Measurements from ENCODE around the gene TSKU.

TSKU gene

DNA sequence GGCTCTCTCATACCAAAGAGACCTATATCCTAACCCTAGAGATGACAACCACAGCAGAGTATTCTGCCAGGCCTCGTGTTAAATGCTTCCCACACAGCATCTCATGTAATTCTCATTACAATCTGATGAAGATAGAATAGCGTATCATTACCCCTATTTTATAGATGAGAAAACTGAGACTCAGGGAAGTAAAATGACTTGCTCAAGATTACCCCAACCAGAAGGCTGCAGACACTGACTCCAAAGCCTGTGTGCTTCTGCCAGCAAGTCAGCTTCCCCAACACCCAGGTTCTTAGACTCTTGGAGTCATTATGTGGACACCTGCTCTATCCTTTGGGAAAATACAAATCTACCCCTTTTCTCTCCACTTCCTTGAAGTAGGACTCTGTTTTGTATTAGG lies 23.6 kb upstream of the TSKU start:
- TF ChIP-seq EZH2 (IDR thresholded peaks at IDR 0.05) = no peak
- no peak for TF ChIP-seq FOXP2 (optimal IDR thresholded peaks at IDR 0.05; ENCODE audit: control extremely low read depth, extremely low read length, insufficient read depth)
- no peak for TF ChIP-seq POLR2AphosphoS5 (IDR thresholded peaks at IDR 0.05; ENCODE audit: borderline replicate concordance, low read depth, low read length)
- Histone ChIP-seq H3K36me3 (ENCODE audit: insufficient read depth, low read length) (no peaks in the 10 kb centered on the region), H3K4me3 (no peak overlapping the region), H3K27ac (no peak overlapping the region), H3K9me3 (ENCODE audit: low read depth, low read length) (no peaks in the 10 kb centered on the region), H3K9ac (ENCODE audit: insufficient read length) (no peak overlapping the region)
- no peak for DNase-seq (ENCODE audit: low read depth, low spot score)

DNA sequence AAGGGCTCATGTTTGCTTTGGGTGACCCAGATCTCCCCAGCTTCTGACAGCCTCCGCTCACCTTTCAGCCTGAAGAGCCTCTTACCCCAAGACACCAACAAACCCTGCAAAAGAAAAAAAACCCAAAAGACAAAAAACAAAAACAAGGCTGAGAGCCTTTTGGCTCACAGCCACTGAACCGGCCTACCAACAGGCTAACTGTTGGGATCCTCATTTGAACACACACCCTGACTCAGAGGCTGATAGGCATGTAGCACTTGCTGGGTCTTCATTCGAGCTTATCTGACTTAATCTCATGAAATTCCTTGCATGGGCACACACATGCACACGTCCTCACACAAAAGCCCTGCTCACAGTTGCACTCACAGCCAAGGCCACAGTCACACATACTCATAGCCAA lies 22.9 kb upstream of the TSKU start:
- Histone ChIP-seq H3K36me3 (ENCODE audit: insufficient read depth, low read length) (no peaks in the 10 kb centered on the region), H3K9me3 (ENCODE audit: low read depth, low read length) (no peaks in the 10 kb centered on the region), H3K27ac (no peak overlapping the region), H3K9ac (ENCODE audit: insufficient read length) (no peak overlapping the region), H3K4me3 (no peak overlapping the region)
- no peak for TF ChIP-seq EZH2 (IDR thresholded peaks at IDR 0.05)
- TF ChIP-seq FOXP2 (optimal IDR thresholded peaks at IDR 0.05; ENCODE audit: control extremely low read depth, extremely low read length, insufficient read depth) = no peak
- TF ChIP-seq POLR2AphosphoS5 (IDR thresholded peaks at IDR 0.05; ENCODE audit: borderline replicate concordance, low read depth, low read length) = no peak
- DNase-seq (ENCODE audit: low read depth, low spot score) = no peak

DNA sequence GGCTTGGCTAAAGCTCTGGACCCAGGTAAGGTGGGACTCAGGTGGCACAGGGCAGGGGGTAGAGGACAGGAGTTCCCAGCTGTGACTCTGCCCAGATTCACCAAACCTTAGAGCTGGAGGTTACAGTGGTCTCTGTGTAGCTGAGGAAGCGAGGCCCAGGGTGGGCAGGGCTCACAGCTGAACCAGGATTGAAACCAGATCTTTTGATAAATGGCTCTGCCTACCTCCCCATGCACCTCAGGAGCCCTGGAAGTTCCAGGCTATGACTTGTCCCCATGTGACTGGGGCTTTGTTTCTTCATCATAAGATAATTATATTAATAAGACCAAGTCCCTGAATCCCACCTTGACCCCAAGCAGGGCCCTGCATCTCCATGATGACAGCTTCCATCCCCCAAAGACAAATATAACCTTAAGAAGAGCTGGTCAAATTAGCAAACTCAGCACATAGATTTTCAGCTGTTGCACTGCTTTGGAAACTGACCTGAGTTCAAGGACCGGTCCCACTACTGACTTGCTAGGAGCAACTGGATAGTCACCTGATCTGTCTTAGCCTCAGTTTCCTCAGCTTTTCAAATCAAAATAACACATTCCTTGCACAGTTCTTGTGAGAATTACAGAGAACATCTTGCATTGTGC lies 21.3 kb upstream of the TSKU start:
- Histone ChIP-seq H3K27ac (no peak overlapping the region), H3K9me3 (ENCODE audit: low read depth, low read length) (no peaks in the 10 kb centered on the region)
- DNase-seq (ENCODE audit: low read depth, low spot score) = no peak

DNA sequence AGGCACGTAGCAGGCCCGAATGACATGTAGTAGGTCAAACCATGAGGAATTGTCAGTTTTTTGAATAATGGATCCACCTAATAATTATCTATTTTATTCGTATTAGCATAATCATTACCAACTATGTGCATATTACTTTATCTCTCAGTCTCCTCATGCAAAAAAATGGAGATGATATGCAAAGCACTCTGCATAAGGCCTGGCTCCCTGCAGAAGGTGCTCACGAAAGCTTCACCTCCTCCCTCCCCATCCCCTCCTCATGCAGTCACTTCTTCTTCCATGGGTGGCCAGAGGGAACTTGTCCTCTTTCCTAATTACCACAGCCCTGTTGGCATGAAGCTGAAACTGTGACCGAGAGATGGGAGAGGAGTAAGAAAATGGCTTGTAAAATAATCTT lies 20.8 kb upstream of the TSKU start:
- no peak for TF ChIP-seq FOXP2 (optimal IDR thresholded peaks at IDR 0.05; ENCODE audit: control extremely low read depth, extremely low read length, insufficient read depth)
- no peak for TF ChIP-seq EZH2 (IDR thresholded peaks at IDR 0.05)
- TF ChIP-seq POLR2AphosphoS5 (IDR thresholded peaks at IDR 0.05; ENCODE audit: borderline replicate concordance, low read depth, low read length) = no peak
- H3K9me3 ChIP-seq (ENCODE audit: low read depth, low read length) = no peaks in the 10 kb centered on the region
- no peaks in the 10 kb centered on the region for H3K36me3 ChIP-seq (ENCODE audit: insufficient read depth, low read length)
- no peak overlapping the region for H3K27ac ChIP-seq
- DNase-seq (ENCODE audit: low read depth, low spot score) = no peak
- no peak overlapping the region for H3K9ac ChIP-seq (ENCODE audit: insufficient read length)
- H3K4me3 ChIP-seq = no peak overlapping the region

More for the DNA sequence above, 21.3 kb upstream of the TSKU start:
- Histone ChIP-seq H3K9ac (ENCODE audit: insufficient read length) (no peak overlapping the region), H3K36me3 (ENCODE audit: insufficient read depth, low read length) (no peaks in the 10 kb centered on the region), H3K4me3 (no peak overlapping the region)
- TF ChIP-seq POLR2AphosphoS5 (IDR thresholded peaks at IDR 0.05; ENCODE audit: borderline replicate concordance, low read depth, low read length) = no peak
- TF ChIP-seq EZH2 (IDR thresholded peaks at IDR 0.05) = no peak
- TF ChIP-seq FOXP2 (optimal IDR thresholded peaks at IDR 0.05; ENCODE audit: control extremely low read depth, extremely low read length, insufficient read depth) = no peak

DNA sequence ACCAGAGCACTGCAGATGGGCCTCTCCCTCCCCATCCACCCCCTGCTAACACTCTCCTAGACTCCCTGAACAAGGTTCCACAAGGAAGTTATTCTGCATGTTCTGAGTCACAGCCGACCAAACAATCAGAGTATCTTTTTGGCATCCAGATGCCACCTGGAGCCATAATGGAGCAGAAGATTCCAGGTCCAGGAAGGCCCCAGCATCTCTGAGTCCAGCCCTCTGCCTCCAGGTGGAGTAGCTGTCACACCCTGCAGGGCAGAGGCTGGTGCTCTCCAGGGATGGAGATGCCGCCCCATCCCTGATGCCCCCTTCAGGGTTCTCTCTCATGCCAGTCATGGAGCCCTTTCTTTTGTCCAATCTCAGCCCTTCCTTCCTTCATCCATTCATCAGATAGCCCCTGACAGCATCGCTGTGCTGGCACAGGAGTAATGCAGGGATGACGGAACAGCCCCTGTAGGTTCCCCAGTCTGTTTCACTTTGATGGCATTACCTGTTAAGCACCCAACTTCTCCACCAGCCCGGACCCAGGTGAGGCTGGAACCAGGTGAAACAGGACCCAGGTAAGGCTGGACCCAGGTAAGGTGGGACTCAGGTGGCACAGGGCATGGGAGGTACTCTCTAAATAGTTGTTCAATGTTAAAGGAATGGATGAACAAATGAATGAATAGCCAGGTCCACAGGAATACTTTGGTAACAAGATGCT lies 20.1 kb upstream of the TSKU start:
- Histone ChIP-seq H3K9ac (ENCODE audit: insufficient read length) (no peak overlapping the region), H3K4me3 (no peak overlapping the region), H3K27ac (no peak overlapping the region), H3K36me3 (ENCODE audit: insufficient read depth, low read length) (no peaks in the 10 kb centered on the region), H3K9me3 (ENCODE audit: low read depth, low read length) (no peaks in the 10 kb centered on the region)
- no peak for DNase-seq (ENCODE audit: low read depth, low spot score)
- TF ChIP-seq FOXP2 (optimal IDR thresholded peaks at IDR 0.05; ENCODE audit: control extremely low read depth, extremely low read length, insufficient read depth) = no peak
- TF ChIP-seq POLR2AphosphoS5 (IDR thresholded peaks at IDR 0.05; ENCODE audit: borderline replicate concordance, low read depth, low read length) = no peak
- no peak for TF ChIP-seq EZH2 (IDR thresholded peaks at IDR 0.05)

DNA sequence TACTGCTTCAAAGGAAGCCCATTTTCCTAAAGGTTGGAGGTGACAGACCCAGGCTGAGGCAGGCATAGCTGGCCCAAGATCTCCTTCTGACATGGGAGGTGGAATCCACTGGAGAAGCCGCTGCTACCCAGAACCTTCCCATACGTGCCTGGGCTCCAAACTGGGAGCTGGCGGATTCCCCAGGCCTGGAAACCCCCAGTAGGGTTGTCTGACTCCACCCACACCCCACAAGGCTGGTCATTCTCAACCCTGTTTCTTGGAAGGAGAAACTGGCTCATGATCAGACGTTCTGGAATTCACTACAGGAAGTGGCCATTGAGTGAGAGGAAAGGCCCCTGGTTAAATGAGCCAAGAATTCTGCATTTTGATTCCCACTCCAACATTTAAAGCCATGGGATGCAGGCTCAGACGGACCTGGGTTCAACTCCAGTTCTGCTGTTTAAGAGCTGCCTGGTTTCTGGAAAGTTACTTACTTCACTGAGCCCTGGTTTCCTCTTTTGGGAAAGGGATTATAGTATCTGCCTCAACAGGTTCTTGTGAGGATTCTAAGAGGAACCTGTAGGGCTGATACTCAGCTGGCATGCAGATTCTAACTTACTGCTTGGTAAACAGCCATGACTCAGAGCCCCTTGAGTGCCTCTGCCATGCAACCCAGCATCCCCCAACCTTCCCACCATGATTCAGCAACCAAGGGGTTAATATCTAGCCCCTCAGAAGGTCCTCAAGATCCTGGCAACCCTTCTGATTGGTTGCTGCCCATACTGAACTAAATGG lies 19.4 kb upstream of the TSKU start:
- DNase-seq (ENCODE audit: low read depth, low spot score) = no peak
- no peaks in the 10 kb centered on the region for H3K36me3 ChIP-seq (ENCODE audit: insufficient read depth, low read length)
- no peak overlapping the region for H3K4me3 ChIP-seq
- H3K9me3 ChIP-seq (ENCODE audit: low read depth, low read length) = no peaks in the 10 kb centered on the region
- TF ChIP-seq EZH2 (IDR thresholded peaks at IDR 0.05) (no peak), FOXP2 (optimal IDR thresholded peaks at IDR 0.05; ENCODE audit: control extremely low read depth, extremely low read length, insufficient read depth) (no peak), POLR2AphosphoS5 (IDR thresholded peaks at IDR 0.05; ENCODE audit: borderline replicate concordance, low read depth, low read length) (no peak)
- H3K27ac ChIP-seq = no peak overlapping the region
- H3K9ac ChIP-seq (ENCODE audit: insufficient read length) = no peak overlapping the region

DNA sequence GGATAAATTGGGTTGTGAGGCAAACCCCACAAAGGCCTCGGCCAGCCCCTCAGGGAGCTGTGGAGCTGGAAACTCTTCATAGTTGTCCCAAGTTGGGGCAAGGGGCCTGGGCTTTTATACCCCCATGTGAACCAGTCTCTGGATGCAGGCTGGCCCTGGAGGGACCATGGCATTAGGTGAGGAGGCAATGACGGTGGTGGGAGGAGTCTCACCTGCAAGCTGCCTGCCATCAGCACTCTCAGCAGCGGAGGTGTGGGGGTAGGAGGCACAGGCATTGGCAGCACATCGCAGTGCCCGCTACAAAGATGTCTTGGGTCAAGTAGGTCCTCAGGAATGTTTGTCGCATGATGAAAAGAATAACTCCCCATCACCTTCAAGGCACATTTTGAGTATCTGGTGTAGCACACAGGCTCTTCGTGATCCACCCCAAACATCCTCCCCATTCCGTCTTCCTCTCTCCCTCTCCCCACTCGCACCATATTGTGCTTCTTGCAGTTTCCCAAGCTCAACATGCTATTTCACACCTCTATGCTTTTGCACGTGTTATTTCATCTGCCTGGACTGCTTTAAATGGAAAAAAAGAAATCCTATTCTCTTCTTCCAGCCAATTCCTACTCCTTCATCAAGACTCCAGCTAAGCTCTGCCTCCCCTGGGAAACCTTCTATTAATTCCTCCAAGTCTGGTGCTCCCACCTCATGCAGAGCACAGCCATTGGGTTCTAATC lies 18.1 kb upstream of the TSKU start:
- no peak overlapping the region for H3K9ac ChIP-seq (ENCODE audit: insufficient read length)
- no peaks in the 10 kb centered on the region for H3K36me3 ChIP-seq (ENCODE audit: insufficient read depth, low read length)
- H3K4me3 ChIP-seq = no peak overlapping the region
- TF ChIP-seq EZH2 (IDR thresholded peaks at IDR 0.05) = no peak
- TF ChIP-seq FOXP2 (optimal IDR thresholded peaks at IDR 0.05; ENCODE audit: control extremely low read depth, extremely low read length, insufficient read depth) = no peak
- TF ChIP-seq POLR2AphosphoS5 (IDR thresholded peaks at IDR 0.05; ENCODE audit: borderline replicate concordance, low read depth, low read length) = no peak
- H3K9me3 ChIP-seq (ENCODE audit: low read depth, low read length) = no peaks in the 10 kb centered on the region
- H3K27ac ChIP-seq = no peak overlapping the region
- DNase-seq (ENCODE audit: low read depth, low spot score) = no peak

DNA sequence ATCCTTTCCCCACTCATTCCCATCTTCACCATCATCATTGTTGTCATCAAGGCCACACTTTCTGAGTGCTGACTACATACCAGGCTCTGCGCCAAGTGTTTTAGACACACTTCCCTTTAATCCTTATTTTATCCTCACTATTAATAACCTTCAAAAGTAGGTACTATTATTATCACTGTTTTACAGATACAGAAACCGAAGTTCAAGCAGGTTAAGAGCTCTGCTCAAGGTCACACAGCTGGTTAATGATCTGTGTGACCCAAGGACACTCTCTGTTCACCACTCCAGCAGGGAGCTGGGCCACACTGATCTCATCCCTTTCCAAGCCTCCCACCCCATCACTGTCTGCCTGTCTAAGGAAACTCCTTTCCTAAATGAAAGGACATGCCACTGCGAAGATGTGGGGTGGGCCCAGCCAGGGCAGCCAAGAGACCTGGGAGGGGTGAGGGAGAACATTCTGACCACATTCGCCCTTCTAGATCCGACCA lies 17.2 kb upstream of the TSKU start:
- H3K9ac ChIP-seq (ENCODE audit: insufficient read length) = no peak overlapping the region
- no peak for TF ChIP-seq FOXP2 (optimal IDR thresholded peaks at IDR 0.05; ENCODE audit: control extremely low read depth, extremely low read length, insufficient read depth)
- TF ChIP-seq POLR2AphosphoS5 (IDR thresholded peaks at IDR 0.05; ENCODE audit: borderline replicate concordance, low read depth, low read length) = no peak
- no peak for TF ChIP-seq EZH2 (IDR thresholded peaks at IDR 0.05)

More for the DNA sequence above, 17.2 kb upstream of the TSKU start:
- H3K9me3 ChIP-seq (ENCODE audit: low read depth, low read length) = no peaks in the 10 kb centered on the region
- no peak overlapping the region for H3K27ac ChIP-seq
- DNase-seq (ENCODE audit: low read depth, low spot score) = no peak
- H3K36me3 ChIP-seq (ENCODE audit: insufficient read depth, low read length) = no peaks in the 10 kb centered on the region
- no peak overlapping the region for H3K4me3 ChIP-seq

All from SK-N-MC (cell line).